GM18867 (cell line): Measurements from ENCODE around the gene TMEFF2.

Source experiments
- ATAC-seq: cut with Tn5 transposase; IDR thresholded peaks from one replicate; pipeline ENCODE4 v1.9.1; 2021; ENCODE audit warnings: mild to moderate bottlenecking, moderate library complexity; ENCODE audit not compliant: unreplicated experiment

Gene TMEFF2

DNA sequence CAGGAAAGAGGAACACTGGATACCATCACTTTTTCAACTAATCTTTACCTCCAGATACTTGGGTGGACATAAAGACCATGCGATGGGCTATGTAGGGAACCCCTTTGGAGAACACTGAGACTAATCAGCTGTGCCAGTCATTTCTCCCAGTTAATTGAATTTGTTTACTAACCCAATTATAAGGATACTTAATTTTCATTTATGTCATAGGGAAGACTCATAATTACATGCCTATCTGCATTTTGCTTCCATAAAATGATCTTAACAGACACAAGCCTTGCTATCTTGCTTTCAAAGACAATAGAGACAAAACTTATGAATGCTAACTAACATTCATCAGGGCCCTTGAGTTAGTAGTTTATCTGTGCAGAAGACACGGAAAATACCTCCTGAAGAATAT is 279.0 kb downstream of the TMEFF2 start:
- ATAC-seq = no peak

DNA sequence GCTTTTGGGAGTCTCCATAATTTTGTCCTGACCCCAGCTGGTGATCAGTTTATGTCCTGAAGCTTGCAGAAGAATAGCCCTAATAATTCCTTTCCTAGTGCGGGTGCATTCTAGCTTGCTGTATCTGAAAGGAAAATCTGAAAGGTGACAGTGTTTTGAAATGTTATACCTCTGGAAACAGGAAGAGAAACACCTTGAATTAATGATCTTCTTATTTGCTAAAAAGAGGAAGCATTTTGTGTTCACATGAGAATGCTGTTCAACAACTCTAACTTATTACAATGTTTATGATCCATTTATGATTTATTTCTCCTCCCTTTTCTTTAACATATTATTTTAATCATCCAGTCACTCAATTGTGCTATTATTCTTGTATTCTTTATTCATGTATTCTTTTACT is 280.9 kb downstream of the TMEFF2 start:
- no peak for ATAC-seq

DNA sequence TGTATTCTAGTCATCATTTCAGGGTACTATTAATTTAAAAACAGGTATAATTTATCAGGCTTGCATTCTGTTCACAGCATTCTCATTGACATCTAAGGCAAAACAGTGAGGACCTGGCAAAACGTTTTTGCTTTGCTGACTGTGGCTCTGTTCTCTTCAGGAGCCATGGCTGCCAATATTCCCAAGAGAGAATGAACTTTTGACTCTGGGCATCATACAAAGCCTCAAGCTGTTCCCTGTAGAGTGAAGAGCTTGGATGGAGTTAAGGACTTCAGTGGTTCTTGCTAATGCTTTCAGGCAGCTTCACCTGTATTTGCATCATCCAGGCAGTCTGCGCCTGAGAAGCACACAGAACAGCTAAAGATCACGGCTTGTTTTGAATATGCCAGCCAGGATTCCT is 282.0 kb downstream of the TMEFF2 start:
- no peak for ATAC-seq

DNA sequence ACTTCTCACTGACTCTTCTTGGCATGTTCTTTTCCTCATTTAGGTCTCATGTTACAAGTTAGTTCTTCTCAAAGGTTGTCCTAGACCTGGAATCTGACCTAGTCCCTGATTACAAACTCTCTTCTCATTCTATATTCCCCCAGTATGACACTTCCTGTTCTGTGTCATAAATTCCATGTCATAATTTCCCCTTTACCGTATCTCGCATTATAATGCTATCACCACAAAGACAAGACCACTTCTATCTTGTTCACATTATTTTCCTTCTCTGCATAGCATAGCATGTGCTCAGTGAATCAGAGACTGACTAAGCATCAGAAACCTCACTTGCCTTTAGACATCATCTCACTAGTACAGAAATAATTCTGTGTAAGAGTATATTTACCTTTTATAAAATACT is 284.2 kb downstream of the TMEFF2 start:
- ATAC-seq = no peak

DNA sequence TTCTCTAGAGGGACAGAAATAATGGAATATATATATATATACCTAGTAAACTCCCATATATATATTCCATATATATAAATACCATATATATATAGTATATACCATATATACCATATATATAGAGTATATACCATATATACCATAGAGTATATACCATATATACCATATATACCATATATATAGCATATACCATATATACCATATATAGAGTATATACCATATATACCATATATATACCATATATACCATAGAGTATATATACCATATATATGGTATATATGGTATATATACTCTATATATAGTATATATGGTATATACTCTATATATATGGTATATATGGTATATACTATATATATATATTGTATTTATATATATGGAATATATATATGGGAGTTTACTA is 285.9 kb downstream of the TMEFF2 start:
- ATAC-seq = no peak

DNA sequence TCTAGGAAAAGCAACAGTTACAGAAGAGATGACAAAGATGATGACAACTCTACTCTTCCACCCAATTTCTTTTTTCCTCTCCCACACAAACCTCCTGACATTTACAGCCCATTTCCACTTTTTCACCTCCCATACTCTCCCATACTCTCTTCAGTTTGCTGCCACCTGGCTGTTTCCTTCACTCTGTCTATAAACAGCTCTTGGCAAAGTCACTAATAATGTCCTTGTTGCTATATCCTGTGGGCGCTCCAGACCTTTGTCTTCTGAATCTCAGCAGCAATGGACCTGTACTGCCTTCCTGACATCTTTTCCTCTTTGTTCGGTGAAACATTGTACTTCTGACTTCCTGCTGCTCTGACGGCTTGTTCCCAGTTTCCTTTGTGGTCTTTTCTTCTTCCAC is 287.2 kb downstream of the TMEFF2 start:
- ATAC-seq = no peak

DNA sequence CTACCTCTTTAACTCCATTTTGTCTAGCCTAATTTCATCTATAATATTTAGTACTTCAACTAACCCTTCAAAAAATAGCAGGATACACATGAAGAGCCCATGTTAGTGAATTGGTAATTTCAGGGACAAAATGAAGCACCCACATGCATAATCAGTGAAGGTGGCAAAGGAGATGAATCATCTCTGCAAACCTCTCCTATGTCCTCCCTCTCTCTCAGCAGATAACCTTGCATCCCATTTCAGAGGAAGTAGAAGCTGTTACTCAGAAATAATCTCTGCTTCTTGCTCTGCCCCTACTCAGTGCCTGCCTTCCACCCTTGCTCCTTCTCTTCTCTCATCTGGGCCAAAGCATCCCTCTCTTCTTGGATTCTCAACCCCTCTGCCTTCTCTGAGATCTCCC is 287.6 kb downstream of the TMEFF2 start:
- no peak for ATAC-seq

DNA sequence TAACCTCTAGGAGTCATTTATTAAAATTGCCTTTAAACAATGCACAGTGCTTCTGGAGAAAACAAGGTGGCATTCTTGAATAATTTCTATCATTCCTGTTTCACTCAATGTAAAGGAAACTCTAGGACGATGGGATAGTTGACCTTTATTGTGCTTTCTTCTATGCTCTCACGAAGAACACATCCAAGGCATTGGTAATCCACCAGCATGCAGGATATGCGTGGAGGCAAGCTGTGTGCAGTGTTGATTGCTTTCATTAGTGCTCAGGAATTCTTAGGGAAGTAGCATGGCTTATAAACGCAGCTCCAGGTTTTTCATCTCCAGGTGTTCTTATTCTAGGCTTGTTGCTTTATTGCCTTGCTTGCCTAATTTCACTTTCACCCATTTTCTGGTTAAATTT is 289.4 kb downstream of the TMEFF2 start:
- ATAC-seq = no peak

DNA sequence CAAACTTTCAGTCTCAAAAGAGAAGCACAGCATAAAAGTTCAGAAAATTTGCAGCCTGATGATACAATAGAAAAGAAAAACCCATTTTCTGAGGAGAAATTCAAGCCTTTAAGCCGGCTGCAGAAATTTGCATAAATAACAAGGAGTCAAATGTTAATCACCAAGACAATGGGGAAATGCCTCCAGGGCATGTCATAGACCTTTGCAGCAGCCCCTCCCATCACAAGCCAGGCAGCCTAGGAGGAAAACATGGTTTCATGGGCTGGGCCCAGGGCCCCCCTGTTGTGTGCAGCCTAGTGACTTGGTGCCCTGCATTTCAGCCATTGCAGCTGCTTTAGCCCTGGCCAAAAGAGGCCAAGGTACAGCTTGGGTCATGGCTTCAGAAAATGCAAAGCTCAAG is 293.7 kb downstream of the TMEFF2 start:
- no peak for ATAC-seq

DNA sequence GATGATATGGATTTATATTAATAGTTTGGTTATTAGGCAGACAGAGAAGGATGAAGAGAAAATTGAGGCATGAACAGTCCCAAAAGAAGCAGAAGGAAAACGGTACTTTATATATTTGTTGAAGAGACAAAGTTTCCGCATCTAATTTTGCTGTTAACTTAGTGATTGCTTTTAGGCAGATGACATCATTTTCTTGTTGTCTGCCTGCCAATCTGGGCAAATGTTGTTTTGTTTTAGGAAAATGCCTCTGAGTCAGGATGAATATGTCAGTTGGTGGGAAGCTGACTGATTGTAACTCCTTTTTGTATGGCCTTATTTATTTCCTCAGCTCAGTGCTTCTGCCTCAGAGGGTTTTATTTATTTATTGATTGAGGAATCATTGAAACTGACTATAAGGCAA is 295.3 kb downstream of the TMEFF2 start:
- ATAC-seq = no peak
